Tibial nerve (tissue), 4 donors: ENCODE results near the gene MT3. TPM values are rescaled to one million over a fixed set of nuclear protein-coding genes. Genes with fewer than 3 reads are reported as not detected.
A peak's percentile ranks its signal among the peaks of the same experiment; 100 is the strongest.

Source experiments
- DNase-seq, 2 donors: peaks; one replicate each; pipeline ENCODE4 v3.0.0-alpha.2; 2019; ENCODE audit warnings: low spot score in 2 of 2
- H3K27ac ChIP-seq, 4 donors: fragments of 200-600 bp; sonication (generic) in 3 of 4; one replicate each; pipeline ENCODE4 v1.5.1; 2017 to 2019; ENCODE audit warnings: mild to moderate bottlenecking in 1 of 4
- H3K27me3 ChIP-seq, 2 donors: fragments of 200-600 bp; sonication (generic) in 1 of 2; one replicate each; pipeline versions ENCODE4 v1.5.1 to v1.6.0; 2017 to 2019
- H3K36me3 ChIP-seq, 3 donors: fragments of 200-600 bp; sonication (generic); one replicate each; pipeline ENCODE4 v1.5.1; 2018 to 2019
- H3K4me1 ChIP-seq, 4 donors: fragments of 200-600 bp; sonication (generic) in 3 of 4; one replicate each; pipeline ENCODE4 v1.5.1; 2017 to 2019
- H3K4me3 ChIP-seq, 4 donors: fragments of 200-600 bp; sonication (generic) in 3 of 4; one replicate each; pipeline ENCODE4 v1.5.1; 2017 to 2019; ENCODE audit warnings: mild to moderate bottlenecking in 1 of 4, moderate library complexity in 1 of 4
- H3K9me3 ChIP-seq, 4 donors: fragments of 200-600 bp; sonication (generic) in 3 of 4; one replicate each; pipeline ENCODE4 v1.5.1; 2017 to 2019
- EP300 ChIP-seq, 2 donors: sonication (generic); formaldehyde crosslinking; IDR thresholded peaks; one replicate each; pipeline ENCODE4 v1.6.1; 2017; ENCODE audit warnings: antibody characterized with exemption in 2 of 2, mild to moderate bottlenecking in 1 of 2
- POLR2A ChIP-seq, 2 donors: fragments of 450-650 bp; IDR thresholded peaks; one replicate each; pipeline ENCODE4 v1.6.1; 2017; ENCODE audit warnings: antibody characterized with exemption in 2 of 2, mild to moderate bottlenecking in 2 of 2, moderate library complexity in 2 of 2
- WGBS, 2 donors: methylation state at CpG; one replicate each; pipeline ENCODE4 v1.1.5; 2018; 5-methylcytosine and 5-hydroxymethylcytosine counted together
- total RNA-seq, 4 donors: library from RNA; depleted of rRNA; stranded (reverse); fragments of >200 nt; gene quantifications; one replicate each; pipeline ENCODE4 v1.1.0, GENCODE V29; 2016
- TF ChIP-seq, protein P1 (sequence below), 5 experiments: fragments of 200-600 bp in 3 of 5; fragments of 450-650 bp in 2 of 5; sonication (generic) in 3 of 5; IDR thresholded peaks; one replicate each; pipeline ENCODE4 v1.5.1; 2016 to 2019; ENCODE audit warnings: antibody characterized with exemption in 5 of 5, mild to moderate bottlenecking in 3 of 5, moderate library complexity in 2 of 5

MT3 gene
- total RNA-seq, 4 donors from 2014 or later, result 92.4 to 291 (median 156) TPM

DNA sequence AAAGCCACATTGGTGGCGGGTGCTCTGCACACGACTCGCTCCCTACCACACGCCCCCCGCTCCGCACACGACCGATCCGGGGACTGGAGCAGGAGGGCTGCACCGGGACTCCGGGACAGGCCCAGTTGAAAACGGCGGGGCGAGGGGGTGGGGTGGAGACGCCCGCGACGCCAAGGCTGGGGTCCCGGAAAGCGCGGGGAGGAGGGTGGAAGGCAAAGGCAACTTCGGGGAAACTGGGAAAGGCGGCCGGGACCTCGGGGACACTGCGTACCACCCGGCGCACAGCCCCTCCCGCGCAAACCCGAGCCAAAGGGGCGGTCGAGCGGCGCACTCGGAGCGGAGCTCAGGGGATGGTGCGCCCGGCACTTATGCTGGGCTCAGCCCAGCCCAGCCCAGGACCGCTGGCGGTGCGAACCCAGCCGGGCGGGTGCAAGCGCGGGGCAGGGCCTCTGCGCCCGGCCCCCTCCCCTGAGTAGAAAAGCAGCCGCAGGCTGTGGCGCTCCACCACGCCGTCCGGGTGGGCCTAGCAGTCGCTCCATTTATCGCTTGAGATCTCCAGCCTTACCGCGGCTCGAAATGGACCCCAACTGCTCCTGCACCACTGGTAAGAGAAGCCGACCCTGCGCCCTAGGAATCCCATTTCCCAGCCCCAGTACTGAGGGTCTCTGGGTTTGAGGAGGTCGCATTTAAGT lies 43.0 kb downstream of the MT3 start, which contains the start of gene MT1M:
Gene MT1M (plus strand): TSS at position 504 of the 692 bp plus-strand sequence. CDS start 73 bp downstream, at position 577.
- peak within 1 kb of the TSS; percentile 47 to 94 (median 84) for H3K27ac ChIP-seq
- no peak for DNase-seq
- peaks cover 0 to 24% of the 10 kb centered on the region in 2 donors for H3K27me3 ChIP-seq
- TF ChIP-seq EP300 (IDR thresholded peaks at IDR 0.05) (peak; percentile 45 to 93), POLR2A (IDR thresholded peaks at IDR 0.05) (peak; percentile 47 to 56)
- TF ChIP-seq, protein P1, sequence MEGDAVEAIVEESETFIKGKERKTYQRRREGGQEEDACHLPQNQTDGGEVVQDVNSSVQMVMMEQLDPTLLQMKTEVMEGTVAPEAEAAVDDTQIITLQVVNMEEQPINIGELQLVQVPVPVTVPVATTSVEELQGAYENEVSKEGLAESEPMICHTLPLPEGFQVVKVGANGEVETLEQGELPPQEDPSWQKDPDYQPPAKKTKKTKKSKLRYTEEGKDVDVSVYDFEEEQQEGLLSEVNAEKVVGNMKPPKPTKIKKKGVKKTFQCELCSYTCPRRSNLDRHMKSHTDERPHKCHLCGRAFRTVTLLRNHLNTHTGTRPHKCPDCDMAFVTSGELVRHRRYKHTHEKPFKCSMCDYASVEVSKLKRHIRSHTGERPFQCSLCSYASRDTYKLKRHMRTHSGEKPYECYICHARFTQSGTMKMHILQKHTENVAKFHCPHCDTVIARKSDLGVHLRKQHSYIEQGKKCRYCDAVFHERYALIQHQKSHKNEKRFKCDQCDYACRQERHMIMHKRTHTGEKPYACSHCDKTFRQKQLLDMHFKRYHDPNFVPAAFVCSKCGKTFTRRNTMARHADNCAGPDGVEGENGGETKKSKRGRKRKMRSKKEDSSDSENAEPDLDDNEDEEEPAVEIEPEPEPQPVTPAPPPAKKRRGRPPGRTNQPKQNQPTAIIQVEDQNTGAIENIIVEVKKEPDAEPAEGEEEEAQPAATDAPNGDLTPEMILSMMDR (IDR thresholded peaks at IDR 0.05), result peak in 1 of 5 experiments; percentile 23
- H3K4me3 ChIP-seq, result peak within 1 kb of the TSS; percentile 38 to 60 (median 50)
- H3K9me3 ChIP-seq, result no peaks in the 10 kb centered on the region
- peaks cover 0 to 61% (median 13%) of the 10 kb centered on the region in 4 donors for H3K4me1 ChIP-seq
- WGBS, 2 donors, result 0 to 1% methylated on average over 27 to 55 of the region's 61 CpGs
- H3K36me3 ChIP-seq, result no peaks in the 10 kb centered on the region

DNA sequence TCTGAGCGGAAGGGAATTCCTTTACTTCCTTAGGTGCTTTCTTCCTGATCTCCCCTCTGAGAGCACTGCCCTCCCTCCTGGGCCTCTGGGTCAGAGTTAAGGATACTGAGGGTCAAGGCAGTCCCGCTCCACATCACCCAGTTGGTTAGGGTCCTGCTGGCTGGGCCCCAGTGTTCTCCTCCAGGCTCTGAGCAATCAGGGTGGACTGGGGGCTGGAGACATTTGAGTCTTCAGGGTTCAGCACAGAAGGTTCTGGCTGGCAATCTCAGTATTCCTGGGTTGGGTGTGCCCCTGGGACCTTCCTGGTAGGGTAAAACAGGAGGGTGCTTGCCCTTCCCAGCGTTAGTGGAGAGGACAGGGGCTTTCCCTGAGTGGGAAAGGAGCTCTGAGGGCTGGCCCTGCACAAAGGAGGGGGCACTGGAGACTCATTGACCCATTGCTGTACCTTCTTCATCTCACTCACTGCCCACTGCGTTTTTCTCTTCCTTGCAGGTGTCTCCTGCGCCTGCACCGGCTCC lies 43.6 kb downstream of the MT3 start:
- Histone ChIP-seq H3K4me3 (peak overlapping the region; percentile 38 to 60 (median 50)), H3K27ac (peak overlapping the region; percentile 47 to 94 (median 84)), H3K4me1 (peaks cover 0 to 64% (median 14%) of the 10 kb centered on the region in 4 donors), H3K36me3 (no peaks in the 10 kb centered on the region), H3K9me3 (no peaks in the 10 kb centered on the region), H3K27me3 (peaks cover 0 to 29% of the 10 kb centered on the region in 2 donors)
- 51% methylated on average over 6 of the region's 6 CpGs for WGBS, 2 donors
- TF ChIP-seq EP300 (IDR thresholded peaks at IDR 0.05) (no peak), POLR2A (IDR thresholded peaks at IDR 0.05) (no peak)
- TF ChIP-seq, protein P1 (IDR thresholded peaks at IDR 0.05), result no peak
- no peak for DNase-seq

DNA sequence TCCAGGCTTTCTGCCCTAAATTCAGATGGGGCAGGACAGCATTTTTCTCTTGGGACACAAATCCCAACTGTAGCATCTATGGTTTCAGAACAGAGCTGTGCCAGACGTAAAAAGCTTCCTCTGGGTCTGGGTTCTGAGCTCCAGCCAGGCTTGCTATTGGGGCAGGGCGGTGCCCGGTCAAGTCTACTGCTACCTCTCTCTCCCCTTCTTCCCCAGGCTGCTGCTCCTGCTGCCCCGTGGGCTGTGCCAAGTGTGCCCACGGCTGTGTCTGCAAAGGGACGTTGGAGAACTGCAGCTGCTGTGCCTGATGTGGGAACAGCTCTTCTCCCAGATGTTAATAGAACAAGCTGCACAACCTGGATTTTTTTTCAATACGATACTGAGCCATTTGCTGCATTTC lies 44.2 kb downstream of the MT3 start:
- peaks cover 0 to 36% of the 10 kb centered on the region in 2 donors for H3K27me3 ChIP-seq
- no peak for DNase-seq
- H3K4me3 ChIP-seq, result peak overlapping the region; percentile 38 to 60 (median 50)
- H3K4me1 ChIP-seq, result peaks cover 0 to 69% (median 17%) of the 10 kb centered on the region in 4 donors
- peak overlapping the region in 3 of 4 donors; percentile 47 to 94 (median 90) for H3K27ac ChIP-seq
- no peaks in the 10 kb centered on the region for H3K36me3 ChIP-seq
- no peak for TF ChIP-seq EP300 (IDR thresholded peaks at IDR 0.05)
- TF ChIP-seq, protein P1 (IDR thresholded peaks at IDR 0.05), result no peak
- TF ChIP-seq POLR2A (IDR thresholded peaks at IDR 0.05), result no peak
- no peaks in the 10 kb centered on the region for H3K9me3 ChIP-seq
- 60 to 68% methylated on average over 6 to 7 of the region's 7 CpGs for WGBS, 2 donors

DNA sequence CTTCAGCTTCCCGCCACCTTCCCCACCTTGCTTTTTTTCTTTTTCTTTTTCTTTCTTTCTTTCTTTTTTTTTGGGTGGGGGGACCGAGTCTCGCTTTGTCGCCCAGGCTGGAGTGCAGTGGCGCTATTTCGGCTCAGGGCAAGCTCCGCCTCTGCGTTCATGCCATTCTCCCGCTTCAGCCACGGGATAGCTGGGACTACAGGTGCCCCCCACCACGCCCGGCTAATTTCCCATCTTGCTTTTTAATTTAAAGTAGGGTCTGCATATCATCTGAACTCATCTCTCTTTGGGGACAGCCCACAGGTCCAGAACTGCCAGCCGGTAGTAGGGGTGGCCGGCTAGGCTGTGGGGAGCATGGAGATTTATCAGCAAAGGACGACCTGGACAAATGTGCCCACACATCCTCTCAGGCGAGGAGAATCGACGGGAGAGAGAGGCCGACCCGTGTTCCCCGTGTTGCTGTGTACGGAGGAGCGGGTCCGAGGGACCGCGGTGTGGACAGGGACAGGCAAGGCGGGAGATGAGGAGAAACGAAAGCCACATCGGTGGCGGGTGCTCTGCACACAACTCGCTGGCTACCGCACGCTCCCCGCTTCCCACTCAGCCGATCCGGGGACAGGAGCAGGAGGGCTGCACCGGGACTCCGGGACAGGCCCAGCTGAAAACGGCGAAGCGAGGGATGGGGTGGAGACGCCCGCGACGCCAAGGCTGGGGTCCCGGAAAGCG lies 45.5 kb downstream of the MT3 start:
- H3K27me3 ChIP-seq, result peaks cover 0 to 47% of the 10 kb centered on the region in 2 donors
- no peaks in the 10 kb centered on the region for H3K9me3 ChIP-seq
- WGBS, 2 donors, result 49 to 52% methylated on average over 47 of the region's 47 CpGs
- no peaks in the 10 kb centered on the region for H3K36me3 ChIP-seq
- peak overlapping the region in 2 of 4 donors; percentile 20 to 37 for H3K4me3 ChIP-seq
- TF ChIP-seq, protein P1 (IDR thresholded peaks at IDR 0.05), result no peak
- TF ChIP-seq POLR2A (IDR thresholded peaks at IDR 0.05), result no peak
- TF ChIP-seq EP300 (IDR thresholded peaks at IDR 0.05), result no peak
- DNase-seq, result no peak
- H3K27ac ChIP-seq, result peak overlapping the region in 2 of 4 donors; percentile 10 to 40
- peaks cover 0 to 70% (median 23%) of the 10 kb centered on the region in 4 donors for H3K4me1 ChIP-seq
